GM23248 (cell line): ENCODE data around the gene SEC61B.

Experiments used
- EZH2 ChIP-seq: fragments of 200-600 bp; sonication (generic); IDR thresholded peaks from 2 replicates; pipeline ENCODE4 v1.6.1; 2018; ENCODE audit warnings: antibody characterized with exemption, mild to moderate bottlenecking; ENCODE audit not compliant: insufficient read depth, poor library complexity, severe bottlenecking
- EZH2phosphoT487 ChIP-seq: fragments of 200-600 bp; sonication (generic); IDR thresholded peaks from 2 replicates; pipeline ENCODE4 v1.6.1; 2018; ENCODE audit warnings: antibody characterized with exemption, moderate library complexity, mild to moderate bottlenecking, low read depth; ENCODE audit not compliant: insufficient read depth

- TF ChIP-seq EZH2, result no peak
- no peak for TF ChIP-seq EZH2phosphoT487
These were observed 14.0 kb downstream of the SEC61B start for GRCh38 chr9:99235926-99236634.
